Measurements from ENCODE around the gene TRIM46.
A peak's percentile ranks its signal among the peaks of the same experiment; 100 is the strongest.
"Not testable (repeated sequence)": the region's sequence is repeated elsewhere in the genome, so short reads cannot be mapped to it uniquely, and the experiment has no call there.

TRIM46 gene

GRCh38 chr1:155184351-155184811, 10.7 kb downstream of the TRIM46 start:
- Histone ChIP-seq H3K9me3 (ENCODE audit: control insufficient read depth, low read length) (no peaks in the 10 kb centered on the region), H3K36me3 (ENCODE audit: control insufficient read depth, insufficient read depth, low read length, severe bottlenecking) (no peaks in the 10 kb centered on the region), H3K4me3 (ENCODE audit: low read length) (no peak overlapping the region), H3K4me1 (ENCODE audit: control insufficient read depth, insufficient read depth, low read length) (no peaks in the 10 kb centered on the region), H3K27me3 (replicated peaks; ENCODE audit: control insufficient read depth, insufficient read depth, low read length) (no peaks in the 10 kb centered on the region), H3K9ac (ENCODE audit: low read length) (no peak overlapping the region)
- no peak for DNase-seq (ENCODE audit: low read depth)

- DNase-seq (ENCODE audit: low read depth) = no peak
- Histone ChIP-seq H3K36me3 (ENCODE audit: control insufficient read depth, insufficient read depth, low read length, severe bottlenecking) (no peaks in the 10 kb centered on the region), H3K27me3 (replicated peaks; ENCODE audit: control insufficient read depth, insufficient read depth, low read length) (no peaks in the 10 kb centered on the region)
Measured at GRCh38 chr1:155184835-155185782, 11.5 kb downstream of the TRIM46 start.

GRCh38 chr1:155185783-155186066, 12.1 kb downstream of the TRIM46 start:
- Histone ChIP-seq H3K9ac (ENCODE audit: low read length) (no peak overlapping the region), H3K4me1 (ENCODE audit: control insufficient read depth, insufficient read depth, low read length) (no peaks in the 10 kb centered on the region), H3K27me3 (replicated peaks; ENCODE audit: control insufficient read depth, insufficient read depth, low read length) (no peaks in the 10 kb centered on the region), H3K36me3 (ENCODE audit: control insufficient read depth, insufficient read depth, low read length, severe bottlenecking) (no peaks in the 10 kb centered on the region), H3K4me3 (ENCODE audit: low read length) (no peak overlapping the region), H3K9me3 (ENCODE audit: control insufficient read depth, low read length) (no peaks in the 10 kb centered on the region)
- no peak for DNase-seq (ENCODE audit: low read depth)

More at GRCh38 chr1:155184835-155185782, 11.5 kb downstream of the TRIM46 start:
- Histone ChIP-seq H3K9me3 (ENCODE audit: control insufficient read depth, low read length) (no peaks in the 10 kb centered on the region), H3K9ac (ENCODE audit: low read length) (no peak overlapping the region), H3K4me3 (ENCODE audit: low read length) (no peak overlapping the region), H3K4me1 (ENCODE audit: control insufficient read depth, insufficient read depth, low read length) (no peaks in the 10 kb centered on the region)

- Histone ChIP-seq H3K4me3 (ENCODE audit: low read length) (no peak overlapping the region), H3K9ac (ENCODE audit: low read length) (no peak overlapping the region), H3K27me3 (replicated peaks; ENCODE audit: control insufficient read depth, insufficient read depth, low read length) (no peaks in the 10 kb centered on the region), H3K9me3 (ENCODE audit: control insufficient read depth, low read length) (no peaks in the 10 kb centered on the region), H3K36me3 (ENCODE audit: control insufficient read depth, insufficient read depth, low read length, severe bottlenecking) (no peaks in the 10 kb centered on the region), H3K4me1 (ENCODE audit: control insufficient read depth, insufficient read depth, low read length) (no peaks in the 10 kb centered on the region)
- no peak for DNase-seq (ENCODE audit: low read depth)
Measured at GRCh38 chr1:155186067-155186793, 12.6 kb downstream of the TRIM46 start.

GRCh38 chr1:155186794-155187455, 13.3 kb downstream of the TRIM46 start:
- DNase-seq (ENCODE audit: low read depth) = no peak
- Histone ChIP-seq H3K27me3 (replicated peaks; ENCODE audit: control insufficient read depth, insufficient read depth, low read length) (no peaks in the 10 kb centered on the region), H3K9me3 (ENCODE audit: control insufficient read depth, low read length) (no peaks in the 10 kb centered on the region), H3K9ac (ENCODE audit: low read length) (no peak overlapping the region), H3K4me1 (ENCODE audit: control insufficient read depth, insufficient read depth, low read length) (no peaks in the 10 kb centered on the region), H3K36me3 (ENCODE audit: control insufficient read depth, insufficient read depth, low read length, severe bottlenecking) (no peaks in the 10 kb centered on the region), H3K4me3 (ENCODE audit: low read length) (no peak overlapping the region)

DNA sequence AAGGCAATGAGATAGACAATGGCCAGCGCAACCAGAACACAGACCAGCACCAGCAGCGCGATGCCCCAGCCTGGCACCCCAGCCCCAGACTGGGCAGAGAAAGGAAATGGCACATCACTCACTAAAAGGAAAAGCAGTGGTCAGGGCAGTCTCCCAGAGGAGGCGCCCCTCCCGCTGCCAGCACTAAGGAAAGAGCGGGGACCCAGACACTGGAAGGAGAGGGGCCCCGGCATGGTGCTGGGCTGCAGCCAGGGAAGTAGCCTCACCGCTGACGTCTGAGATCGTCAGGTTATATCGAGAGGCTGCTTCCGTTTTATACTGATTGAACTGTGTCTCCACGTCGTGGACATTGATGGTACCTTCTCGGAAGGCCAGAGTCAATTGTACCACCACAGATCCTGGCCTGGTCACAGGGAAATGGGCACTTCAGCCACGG, 13.8 kb downstream of the TRIM46 start:
- Histone ChIP-seq H3K4me1 (ENCODE audit: control insufficient read depth, insufficient read depth, low read length) (no peaks in the 10 kb centered on the region), H3K9ac (ENCODE audit: low read length) (no peak overlapping the region), H3K4me3 (ENCODE audit: low read length) (no peak overlapping the region), H3K9me3 (ENCODE audit: control insufficient read depth, low read length) (no peaks in the 10 kb centered on the region), H3K27me3 (replicated peaks; ENCODE audit: control insufficient read depth, insufficient read depth, low read length) (no peaks in the 10 kb centered on the region), H3K36me3 (ENCODE audit: control insufficient read depth, insufficient read depth, low read length, severe bottlenecking) (no peaks in the 10 kb centered on the region)
- DNase-seq (ENCODE audit: low read depth) = no peak

DNA sequence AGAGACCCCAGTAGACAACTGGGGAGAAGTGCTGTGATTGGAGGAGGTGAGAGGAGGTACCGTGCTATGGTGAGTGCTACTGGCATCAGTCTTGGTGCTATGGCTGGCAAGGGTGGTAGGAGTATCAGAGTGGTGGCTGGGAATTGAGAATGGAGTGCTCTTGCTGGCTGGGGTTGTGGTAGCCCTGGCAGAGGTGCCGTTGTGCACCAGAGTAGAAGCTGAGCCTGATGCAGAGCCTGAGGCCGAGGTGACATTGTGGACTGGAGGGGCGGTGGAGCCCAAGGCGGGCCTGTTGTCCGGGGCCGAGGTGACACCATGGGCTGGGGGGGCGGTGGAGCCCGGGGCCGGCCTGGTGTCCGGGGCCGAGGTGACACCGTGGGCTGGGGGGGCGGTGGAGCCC, 14.6 kb downstream of the TRIM46 start:
- H3K4me3 ChIP-seq (ENCODE audit: low read length) = no peak overlapping the region
- no peak for DNase-seq (ENCODE audit: low read depth)
- H3K9ac ChIP-seq (ENCODE audit: low read length) = no peak overlapping the region

DNA sequence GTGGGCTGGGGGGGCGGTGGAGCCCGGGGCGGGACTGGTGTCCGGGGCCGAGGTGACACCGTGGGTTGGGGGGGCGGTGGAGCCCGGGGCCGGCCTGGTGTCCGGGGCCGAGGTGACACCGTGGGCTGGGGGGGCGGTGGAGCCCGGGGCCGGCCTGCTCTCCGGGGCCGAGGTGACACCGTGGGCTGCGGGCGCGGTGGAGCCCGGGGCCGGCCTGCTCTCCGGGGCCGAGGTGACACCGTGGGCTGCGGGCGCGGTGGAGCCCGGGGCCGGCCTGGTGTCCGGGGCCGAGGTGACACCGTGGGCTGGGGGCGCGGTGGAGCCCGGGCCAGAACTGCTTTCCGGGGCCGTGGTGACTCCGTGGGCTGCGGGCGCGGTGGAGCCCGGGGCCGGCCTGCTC, 16.3 kb downstream of the TRIM46 start:
- not testable (repeated sequence) for H3K9me3 ChIP-seq (ENCODE audit: control insufficient read depth, low read length); H3K27me3 ChIP-seq (replicated peaks; ENCODE audit: control insufficient read depth, insufficient read depth, low read length); H3K9ac ChIP-seq (ENCODE audit: low read length); H3K4me3 ChIP-seq (ENCODE audit: low read length); H3K36me3 ChIP-seq (ENCODE audit: control insufficient read depth, insufficient read depth, low read length, severe bottlenecking); DNase-seq (ENCODE audit: low read depth)
- peaks cover 15% of the 10 kb centered on the region for H3K4me1 ChIP-seq (ENCODE audit: control insufficient read depth, insufficient read depth, low read length)

More for the DNA sequence above, 14.6 kb downstream of the TRIM46 start:
- no peaks in the 10 kb centered on the region for H3K27me3 ChIP-seq (replicated peaks; ENCODE audit: control insufficient read depth, insufficient read depth, low read length)
- no peaks in the 10 kb centered on the region for H3K9me3 ChIP-seq (ENCODE audit: control insufficient read depth, low read length)
- H3K4me1 ChIP-seq (ENCODE audit: control insufficient read depth, insufficient read depth, low read length) = peaks cover 4% of the 10 kb centered on the region
- H3K36me3 ChIP-seq (ENCODE audit: control insufficient read depth, insufficient read depth, low read length, severe bottlenecking) = no peaks in the 10 kb centered on the region

DNA sequence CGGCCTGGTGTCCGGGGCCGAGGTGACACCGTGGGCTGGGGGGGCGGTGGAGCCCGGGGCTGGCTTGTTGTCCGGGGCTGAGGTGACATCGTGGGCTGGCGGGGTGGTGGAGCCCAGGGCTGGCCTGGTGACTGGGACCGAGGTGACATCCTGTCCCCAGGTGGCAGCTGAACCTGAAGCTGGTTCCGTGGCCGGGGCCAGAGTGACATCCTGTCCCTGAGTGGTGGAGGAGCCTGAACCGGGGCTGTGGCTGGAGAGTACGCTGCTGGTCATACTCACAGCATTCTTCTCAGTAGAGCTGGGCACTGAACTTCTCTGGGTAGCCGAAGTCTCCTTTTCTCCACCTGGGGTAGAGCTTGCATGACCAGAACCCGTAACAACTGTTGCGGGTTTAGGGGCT, 18.3 kb downstream of the TRIM46 start:
- DNase-seq (ENCODE audit: low read depth) = no peak
- no peak overlapping the region for H3K4me3 ChIP-seq (ENCODE audit: low read length)
- H3K36me3 ChIP-seq (ENCODE audit: control insufficient read depth, insufficient read depth, low read length, severe bottlenecking) = peaks cover 3% of the 10 kb centered on the region
- H3K9me3 ChIP-seq (ENCODE audit: control insufficient read depth, low read length) = no peaks in the 10 kb centered on the region
- peaks cover 19% of the 10 kb centered on the region for H3K4me1 ChIP-seq (ENCODE audit: control insufficient read depth, insufficient read depth, low read length)
- no peak overlapping the region for H3K9ac ChIP-seq (ENCODE audit: low read length)
- H3K27me3 ChIP-seq (replicated peaks; ENCODE audit: control insufficient read depth, insufficient read depth, low read length) = no peaks in the 10 kb centered on the region

GRCh38 chr1:155192346-155193274, 19.0 kb downstream of the TRIM46 start:
- H3K4me3 ChIP-seq (ENCODE audit: low read length) = peak overlapping the region; percentile 84
- no peaks in the 10 kb centered on the region for H3K27me3 ChIP-seq (replicated peaks; ENCODE audit: control insufficient read depth, insufficient read depth, low read length)
- no peak for DNase-seq (ENCODE audit: low read depth)
- peak overlapping the region; percentile 95 for H3K9ac ChIP-seq (ENCODE audit: low read length)
- no peaks in the 10 kb centered on the region for H3K9me3 ChIP-seq (ENCODE audit: control insufficient read depth, low read length)
- peaks cover 21% of the 10 kb centered on the region for H3K4me1 ChIP-seq (ENCODE audit: control insufficient read depth, insufficient read depth, low read length)
- H3K36me3 ChIP-seq (ENCODE audit: control insufficient read depth, insufficient read depth, low read length, severe bottlenecking) = peaks cover 3% of the 10 kb centered on the region

All from adipocyte (in vitro differentiated cells).